GM23338 (cell line): ENCODE data around the gene OSBPL6. TPM values are rescaled to one million over a fixed set of nuclear protein-coding genes. Genes with fewer than 3 reads are reported as not detected.

Source experiments
- ATAC-seq: fragments of 200-7000 bp; cut with Tn5 transposase; 3 replicates; pipeline ENCODE4 v1.9.1; 2020
- DNase-seq: peaks from one replicate; pipeline ENCODE4 v3.0.0-alpha.2; 2015; ENCODE audit warnings: low spot score
- H2AFZ ChIP-seq: fragments of 200-600 bp; sonication (generic); 2 replicates; pipeline ENCODE4 v1.8.0; 2016; ENCODE audit warnings: antibody characterized with exemption, mild to moderate bottlenecking, moderate library complexity
- H3F3A ChIP-seq: fragments of 200-600 bp; sonication (generic); replicated peaks from 2 replicates; pipeline ENCODE4 v1.8.0; 2017; ENCODE audit warnings: antibody characterized with exemption, mixed run types, low read depth
- H3K27ac ChIP-seq: fragments of 200-600 bp; sonication (generic); 2 replicates; pipeline ENCODE4 v1.6.1; 2016; ENCODE audit warnings: low read depth
- H3K27me3 ChIP-seq: fragments of 200-600 bp; sonication (generic); 2 replicates; pipeline ENCODE4 v1.8.0; 2016; ENCODE audit warnings: mild to moderate bottlenecking, mixed run types, moderate library complexity; ENCODE audit not compliant: insufficient read depth
- H3K36me3 ChIP-seq: fragments of 200-600 bp; sonication (generic); 2 replicates; pipeline ENCODE4 v1.8.0; 2016; ENCODE audit warnings: mild to moderate bottlenecking; ENCODE audit not compliant: insufficient read depth
- H3K4me1 ChIP-seq: fragments of 200-600 bp; sonication (generic); 2 replicates; pipeline ENCODE4 v1.8.0; 2016; ENCODE audit warnings: mild to moderate bottlenecking, moderate library complexity; ENCODE audit not compliant: insufficient read depth
- H3K4me2 ChIP-seq: fragments of 200-600 bp; sonication (generic); 2 replicates; pipeline ENCODE4 v1.7.1; 2017; ENCODE audit warnings: mixed run types
- H3K4me3 ChIP-seq: fragments of 200-600 bp; sonication (generic); 2 replicates; pipeline ENCODE4 v1.6.1; 2016; ENCODE audit warnings: mixed run types
- H3K79me2 ChIP-seq: fragments of 200-600 bp; sonication (generic); replicated peaks from 2 replicates; pipeline ENCODE4 v1.8.0; 2017; ENCODE audit warnings: mild to moderate bottlenecking; ENCODE audit not compliant: insufficient read depth
- H3K9me2 ChIP-seq: fragments of 200-600 bp; sonication (generic); 2 replicates; pipeline ENCODE4 v1.8.0; 2017; ENCODE audit not compliant: insufficient read depth
- H4K20me1 ChIP-seq: fragments of 200-600 bp; sonication (generic); replicated peaks from 2 replicates; pipeline ENCODE4 v1.8.0; 2017; ENCODE audit warnings: mild to moderate bottlenecking; ENCODE audit not compliant: insufficient read depth
- H3K27ac Mint-ChIP-seq: 2 replicates; pipeline ENCODE4 v1.8.0; 2020; ENCODE audit warnings: inconsistent platforms, mild to moderate bottlenecking, moderate library complexity, mixed read lengths
- H3K27me3 Mint-ChIP-seq: 3 replicates; pipeline ENCODE4 v1.8.0; 2022; ENCODE audit warnings: low read depth, mild to moderate bottlenecking, moderate library complexity, mixed read lengths, inconsistent platforms; ENCODE audit not compliant: insufficient read depth, poor library complexity
- H3K36me3 Mint-ChIP-seq: 3 replicates; pipeline ENCODE4 v1.8.0; 2021; ENCODE audit warnings: low read depth, mild to moderate bottlenecking, inconsistent platforms, moderate library complexity, mixed read lengths
- H3K4me1 Mint-ChIP-seq: 3 replicates; pipeline ENCODE4 v1.8.0; 2020; ENCODE audit warnings: mild to moderate bottlenecking, inconsistent platforms, mixed read lengths
- H3K4me3 Mint-ChIP-seq: 3 replicates; pipeline ENCODE4 v1.8.0; 2021; ENCODE audit warnings: moderate library complexity, mild to moderate bottlenecking, inconsistent platforms, mixed read lengths
- H3K9me3 Mint-ChIP-seq: 3 replicates; pipeline ENCODE4 v1.8.0; 2020; ENCODE audit warnings: moderate library complexity, mild to moderate bottlenecking, inconsistent platforms, mixed read lengths
- CREB1 ChIP-seq: fragments of 250-450 bp; sonication (Bioruptor Pico); IDR thresholded peaks from 2 replicates; pipeline ENCODE4 v1.5.0; 2020; ENCODE audit warnings: low read depth, mild to moderate bottlenecking, moderate library complexity
- EZH2 ChIP-seq: fragments of 200-600 bp; sonication (generic); IDR thresholded peaks from one replicate; pipeline ENCODE4 v1.8.0; 2017; ENCODE audit warnings: antibody characterized with exemption, mild to moderate bottlenecking, low read depth; ENCODE audit not compliant: unreplicated experiment
- JUNB ChIP-seq: IDR thresholded peaks from one replicate; pipeline ENCODE4 v1.6.1; 2016; ENCODE audit warnings: antibody characterized with exemption; ENCODE audit not compliant: unreplicated experiment
- NANOG ChIP-seq: IDR thresholded peaks from 2 replicates; pipeline ENCODE4 v1.6.1; 2016; ENCODE audit warnings: antibody characterized with exemption, borderline replicate concordance
- POLR2AphosphoS5 ChIP-seq: IDR thresholded peaks from 2 replicates; pipeline ENCODE4 v1.6.1; 2016; ENCODE audit warnings: antibody characterized with exemption, low read depth
- STAT1 ChIP-seq: IDR thresholded peaks from one replicate; pipeline ENCODE4 v1.6.1; 2016; ENCODE audit warnings: antibody characterized with exemption; ENCODE audit not compliant: unreplicated experiment
- ZNF114 ChIP-seq: fragments of 250-450 bp; sonication (Bioruptor Pico); IDR thresholded peaks from 2 replicates; pipeline ENCODE4 v1.5.0; 2020; ENCODE audit warnings: mild to moderate bottlenecking, moderate library complexity
- ZNF331 ChIP-seq: fragments of 250-450 bp; sonication (Bioruptor Pico); IDR thresholded peaks from 2 replicates; pipeline ENCODE4 v1.5.0; 2020; ENCODE audit warnings: low read depth, mild to moderate bottlenecking, moderate library complexity
- polyA plus RNA-seq: library from polyadenylated mRNA; unstranded; fragments of >200 nt; fragmentation: Nextera tagmentation; extraction: Ambion mirVana; gene quantifications from 2 replicates; pipeline ENCODE4 v1.2.1, GENCODE V29; 2016
- total RNA-seq: library from RNA; depleted of rRNA; stranded (reverse); fragments of >200 nt; shearing (Covaris generic); gene quantifications from 2 replicates; pipeline ENCODE4 v1.2.3, GENCODE V29; 2014
- TF ChIP-seq, protein P1 (sequence below), 2 experiments: fragments of 200-600 bp in 1 of 2; sonication (generic) in 1 of 2; conservative IDR thresholded peaks; 2 replicates each; pipeline versions ENCODE4 v1.5.1 to v1.6.1; 2016 to 2017; ENCODE audit warnings: antibody characterized with exemption in 2 of 2, low read depth in 2 of 2, mild to moderate bottlenecking in 2 of 2, moderate library complexity in 1 of 2
- TF ChIP-seq, protein P2 (sequence below): IDR thresholded peaks from one replicate; pipeline ENCODE4 v1.6.1; 2018; ENCODE audit warnings: antibody characterized with exemption; ENCODE audit not compliant: unreplicated experiment
- TF ChIP-seq, protein P3 (sequence below): IDR thresholded peaks from 2 replicates; pipeline ENCODE4 v1.6.1; 2016; ENCODE audit warnings: antibody characterized with exemption
- TF ChIP-seq, protein P4 (sequence below): fragments of 250-450 bp; sonication (Bioruptor Pico); IDR thresholded peaks from 2 replicates; pipeline ENCODE4 v1.5.0; 2020; ENCODE audit warnings: mild to moderate bottlenecking, moderate library complexity

OSBPL6 gene
- total and polyA plus RNA-seq, 2 experiments from 2014 or later = 6.0 to 8.5 TPM

DNA sequence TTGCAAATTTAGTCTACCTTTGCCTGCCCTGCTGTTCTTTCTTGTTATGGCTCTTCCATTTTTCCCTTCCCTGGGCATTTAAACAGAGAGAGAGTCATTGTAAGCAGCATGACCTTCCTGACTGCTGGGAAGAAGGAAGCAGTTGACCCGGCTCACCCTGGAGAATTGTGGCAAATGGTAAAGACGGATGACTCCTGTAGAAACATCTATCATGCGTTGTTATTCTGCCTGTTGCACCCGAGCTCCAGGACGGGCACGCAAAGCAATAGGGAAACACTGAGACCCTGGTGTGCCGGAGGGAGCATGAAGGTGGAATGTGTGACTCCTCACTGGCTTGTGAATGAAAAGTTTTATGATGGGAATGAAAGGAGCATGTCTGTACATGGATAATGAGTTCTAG, 113.3 kb downstream of the OSBPL6 start:
- H3K4me1 Mint-ChIP-seq = peaks cover 11% of the 10 kb centered on the region
- H3K4me3 Mint-ChIP-seq = no peak overlapping the region
- Histone ChIP-seq H2AFZ (no peak overlapping the region), H3K4me2 (no peak overlapping the region), H3K27me3 (no peaks in the 10 kb centered on the region), H3K9me2 (no peaks in the 10 kb centered on the region), H3K36me3 (no peaks in the 10 kb centered on the region), H3K79me2 (no peaks in the 10 kb centered on the region), H3F3A (no peaks in the 10 kb centered on the region), H3K27ac (no peak overlapping the region), H3K4me3 (no peak overlapping the region), H3K4me1 (no peaks in the 10 kb centered on the region), H4K20me1 (no peaks in the 10 kb centered on the region)
- H3K27me3 Mint-ChIP-seq = no peaks in the 10 kb centered on the region
- no peaks in the 10 kb centered on the region for H3K9me3 Mint-ChIP-seq
- no peak for ATAC-seq
- TF ChIP-seq NANOG = no peak
- no peak for TF ChIP-seq STAT1
- TF ChIP-seq ZNF331 = no peak
- TF ChIP-seq CREB1 (CRISPR knock-in tag) = no peak
- TF ChIP-seq, protein P1, sequence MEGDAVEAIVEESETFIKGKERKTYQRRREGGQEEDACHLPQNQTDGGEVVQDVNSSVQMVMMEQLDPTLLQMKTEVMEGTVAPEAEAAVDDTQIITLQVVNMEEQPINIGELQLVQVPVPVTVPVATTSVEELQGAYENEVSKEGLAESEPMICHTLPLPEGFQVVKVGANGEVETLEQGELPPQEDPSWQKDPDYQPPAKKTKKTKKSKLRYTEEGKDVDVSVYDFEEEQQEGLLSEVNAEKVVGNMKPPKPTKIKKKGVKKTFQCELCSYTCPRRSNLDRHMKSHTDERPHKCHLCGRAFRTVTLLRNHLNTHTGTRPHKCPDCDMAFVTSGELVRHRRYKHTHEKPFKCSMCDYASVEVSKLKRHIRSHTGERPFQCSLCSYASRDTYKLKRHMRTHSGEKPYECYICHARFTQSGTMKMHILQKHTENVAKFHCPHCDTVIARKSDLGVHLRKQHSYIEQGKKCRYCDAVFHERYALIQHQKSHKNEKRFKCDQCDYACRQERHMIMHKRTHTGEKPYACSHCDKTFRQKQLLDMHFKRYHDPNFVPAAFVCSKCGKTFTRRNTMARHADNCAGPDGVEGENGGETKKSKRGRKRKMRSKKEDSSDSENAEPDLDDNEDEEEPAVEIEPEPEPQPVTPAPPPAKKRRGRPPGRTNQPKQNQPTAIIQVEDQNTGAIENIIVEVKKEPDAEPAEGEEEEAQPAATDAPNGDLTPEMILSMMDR (conservative IDR thresholded peaks at IDR 0.05; ENCODE audit: low read depth in 2 of 2) = no peak
- no peak for TF ChIP-seq JUNB
- TF ChIP-seq, protein P2, sequence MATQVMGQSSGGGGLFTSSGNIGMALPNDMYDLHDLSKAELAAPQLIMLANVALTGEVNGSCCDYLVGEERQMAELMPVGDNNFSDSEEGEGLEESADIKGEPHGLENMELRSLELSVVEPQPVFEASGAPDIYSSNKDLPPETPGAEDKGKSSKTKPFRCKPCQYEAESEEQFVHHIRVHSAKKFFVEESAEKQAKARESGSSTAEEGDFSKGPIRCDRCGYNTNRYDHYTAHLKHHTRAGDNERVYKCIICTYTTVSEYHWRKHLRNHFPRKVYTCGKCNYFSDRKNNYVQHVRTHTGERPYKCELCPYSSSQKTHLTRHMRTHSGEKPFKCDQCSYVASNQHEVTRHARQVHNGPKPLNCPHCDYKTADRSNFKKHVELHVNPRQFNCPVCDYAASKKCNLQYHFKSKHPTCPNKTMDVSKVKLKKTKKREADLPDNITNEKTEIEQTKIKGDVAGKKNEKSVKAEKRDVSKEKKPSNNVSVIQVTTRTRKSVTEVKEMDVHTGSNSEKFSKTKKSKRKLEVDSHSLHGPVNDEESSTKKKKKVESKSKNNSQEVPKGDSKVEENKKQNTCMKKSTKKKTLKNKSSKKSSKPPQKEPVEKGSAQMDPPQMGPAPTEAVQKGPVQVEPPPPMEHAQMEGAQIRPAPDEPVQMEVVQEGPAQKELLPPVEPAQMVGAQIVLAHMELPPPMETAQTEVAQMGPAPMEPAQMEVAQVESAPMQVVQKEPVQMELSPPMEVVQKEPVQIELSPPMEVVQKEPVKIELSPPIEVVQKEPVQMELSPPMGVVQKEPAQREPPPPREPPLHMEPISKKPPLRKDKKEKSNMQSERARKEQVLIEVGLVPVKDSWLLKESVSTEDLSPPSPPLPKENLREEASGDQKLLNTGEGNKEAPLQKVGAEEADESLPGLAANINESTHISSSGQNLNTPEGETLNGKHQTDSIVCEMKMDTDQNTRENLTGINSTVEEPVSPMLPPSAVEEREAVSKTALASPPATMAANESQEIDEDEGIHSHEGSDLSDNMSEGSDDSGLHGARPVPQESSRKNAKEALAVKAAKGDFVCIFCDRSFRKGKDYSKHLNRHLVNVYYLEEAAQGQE = no peak
- TF ChIP-seq POLR2AphosphoS5 = no peak
- TF ChIP-seq, protein P3, sequence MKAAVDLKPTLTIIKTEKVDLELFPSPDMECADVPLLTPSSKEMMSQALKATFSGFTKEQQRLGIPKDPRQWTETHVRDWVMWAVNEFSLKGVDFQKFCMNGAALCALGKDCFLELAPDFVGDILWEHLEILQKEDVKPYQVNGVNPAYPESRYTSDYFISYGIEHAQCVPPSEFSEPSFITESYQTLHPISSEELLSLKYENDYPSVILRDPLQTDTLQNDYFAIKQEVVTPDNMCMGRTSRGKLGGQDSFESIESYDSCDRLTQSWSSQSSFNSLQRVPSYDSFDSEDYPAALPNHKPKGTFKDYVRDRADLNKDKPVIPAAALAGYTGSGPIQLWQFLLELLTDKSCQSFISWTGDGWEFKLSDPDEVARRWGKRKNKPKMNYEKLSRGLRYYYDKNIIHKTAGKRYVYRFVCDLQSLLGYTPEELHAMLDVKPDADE = no peak
- TF ChIP-seq EZH2 = no peak
- TF ChIP-seq, protein P4, sequence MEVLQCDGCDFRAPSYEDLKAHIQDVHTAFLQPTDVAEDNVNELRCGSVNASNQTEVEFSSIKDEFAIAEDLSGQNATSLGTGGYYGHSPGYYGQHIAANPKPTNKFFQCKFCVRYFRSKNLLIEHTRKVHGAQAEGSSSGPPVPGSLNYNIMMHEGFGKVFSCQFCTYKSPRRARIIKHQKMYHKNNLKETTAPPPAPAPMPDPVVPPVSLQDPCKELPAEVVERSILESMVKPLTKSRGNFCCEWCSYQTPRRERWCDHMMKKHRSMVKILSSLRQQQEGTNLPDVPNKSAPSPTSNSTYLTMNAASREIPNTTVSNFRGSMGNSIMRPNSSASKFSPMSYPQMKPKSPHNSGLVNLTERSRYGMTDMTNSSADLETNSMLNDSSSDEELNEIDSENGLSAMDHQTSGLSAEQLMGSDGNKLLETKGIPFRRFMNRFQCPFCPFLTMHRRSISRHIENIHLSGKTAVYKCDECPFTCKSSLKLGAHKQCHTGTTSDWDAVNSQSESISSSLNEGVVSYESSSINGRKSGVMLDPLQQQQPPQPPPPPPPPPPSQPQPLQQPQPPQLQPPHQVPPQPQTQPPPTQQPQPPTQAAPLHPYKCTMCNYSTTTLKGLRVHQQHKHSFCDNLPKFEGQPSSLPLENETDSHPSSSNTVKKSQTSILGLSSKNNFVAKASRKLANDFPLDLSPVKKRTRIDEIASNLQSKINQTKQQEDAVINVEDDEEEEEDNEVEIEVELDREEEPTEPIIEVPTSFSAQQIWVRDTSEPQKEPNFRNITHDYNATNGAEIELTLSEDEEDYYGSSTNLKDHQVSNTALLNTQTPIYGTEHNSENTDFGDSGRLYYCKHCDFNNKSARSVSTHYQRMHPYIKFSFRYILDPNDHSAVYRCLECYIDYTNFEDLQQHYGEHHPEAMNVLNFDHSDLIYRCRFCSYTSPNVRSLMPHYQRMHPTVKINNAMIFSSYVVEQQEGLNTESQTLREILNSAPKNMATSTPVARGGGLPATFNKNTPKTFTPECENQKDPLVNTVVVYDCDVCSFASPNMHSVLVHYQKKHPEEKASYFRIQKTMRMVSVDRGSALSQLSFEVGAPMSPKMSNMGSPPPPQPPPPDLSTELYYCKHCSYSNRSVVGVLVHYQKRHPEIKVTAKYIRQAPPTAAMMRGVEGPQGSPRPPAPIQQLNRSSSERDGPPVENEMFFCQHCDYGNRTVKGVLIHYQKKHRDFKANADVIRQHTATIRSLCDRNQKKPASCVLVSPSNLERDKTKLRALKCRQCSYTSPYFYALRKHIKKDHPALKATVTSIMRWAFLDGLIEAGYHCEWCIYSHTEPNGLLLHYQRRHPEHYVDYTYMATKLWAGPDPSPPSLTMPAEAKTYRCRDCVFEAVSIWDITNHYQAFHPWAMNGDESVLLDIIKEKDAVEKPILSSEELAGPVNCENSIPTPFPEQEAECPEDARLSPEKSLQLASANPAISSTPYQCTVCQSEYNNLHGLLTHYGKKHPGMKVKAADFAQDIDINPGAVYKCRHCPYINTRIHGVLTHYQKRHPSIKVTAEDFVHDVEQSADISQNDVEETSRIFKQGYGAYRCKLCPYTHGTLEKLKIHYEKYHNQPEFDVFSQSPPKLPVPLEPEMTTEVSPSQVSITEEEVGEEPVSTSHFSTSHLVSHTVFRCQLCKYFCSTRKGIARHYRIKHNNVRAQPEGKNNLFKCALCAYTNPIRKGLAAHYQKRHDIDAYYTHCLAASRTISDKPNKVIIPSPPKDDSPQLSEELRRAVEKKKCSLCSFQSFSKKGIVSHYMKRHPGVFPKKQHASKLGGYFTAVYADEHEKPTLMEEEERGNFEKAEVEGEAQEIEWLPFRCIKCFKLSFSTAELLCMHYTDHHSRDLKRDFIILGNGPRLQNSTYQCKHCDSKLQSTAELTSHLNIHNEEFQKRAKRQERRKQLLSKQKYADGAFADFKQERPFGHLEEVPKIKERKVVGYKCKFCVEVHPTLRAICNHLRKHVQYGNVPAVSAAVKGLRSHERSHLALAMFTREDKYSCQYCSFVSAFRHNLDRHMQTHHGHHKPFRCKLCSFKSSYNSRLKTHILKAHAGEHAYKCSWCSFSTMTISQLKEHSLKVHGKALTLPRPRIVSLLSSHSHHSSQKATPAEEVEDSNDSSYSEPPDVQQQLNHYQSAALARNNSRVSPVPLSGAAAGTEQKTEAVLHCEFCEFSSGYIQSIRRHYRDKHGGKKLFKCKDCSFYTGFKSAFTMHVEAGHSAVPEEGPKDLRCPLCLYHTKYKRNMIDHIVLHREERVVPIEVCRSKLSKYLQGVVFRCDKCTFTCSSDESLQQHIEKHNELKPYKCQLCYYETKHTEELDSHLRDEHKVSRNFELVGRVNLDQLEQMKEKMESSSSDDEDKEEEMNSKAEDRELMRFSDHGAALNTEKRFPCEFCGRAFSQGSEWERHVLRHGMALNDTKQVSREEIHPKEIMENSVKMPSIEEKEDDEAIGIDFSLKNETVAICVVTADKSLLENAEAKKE (CRISPR knock-in tag) = no peak
- no peak for TF ChIP-seq ZNF114 (CRISPR knock-in tag)
- H3K36me3 Mint-ChIP-seq = no peaks in the 10 kb centered on the region
- no peak overlapping the region for H3K27ac Mint-ChIP-seq
- DNase-seq = no peak
